Neutrophil (primary cell): Measurements from ENCODE around the gene SMYD3.

Source experiments
- H3K27ac ChIP-seq: fragments of 200-600 bp; sonication (generic); 2 replicates; pipeline ENCODE4 v1.5.1; 2016; ENCODE audit warnings: mild to moderate bottlenecking, moderate library complexity
- H3K27me3 ChIP-seq: fragments of 200-600 bp; sonication (generic); 2 replicates; pipeline ENCODE4 v1.6.0; 2016; ENCODE audit warnings: mild to moderate bottlenecking
- H3K36me3 ChIP-seq: fragments of 200-600 bp; sonication (generic); 2 replicates; pipeline ENCODE4 v1.5.1; 2017
- H3K4me1 ChIP-seq, 2 experiments: fragments of 200-600 bp in 1 of 2; sonication (generic) in 1 of 2; 1 replicate in 1 of 2; 2 replicates in 1 of 2; pipeline versions ENCODE4 v1.5.1 to v1.6.1; 2013 to 2016; ENCODE audit warnings: low read depth in 1 of 2, low read length in 1 of 2, mild to moderate bottlenecking in 1 of 2, moderate library complexity in 1 of 2; ENCODE audit not compliant: control insufficient read depth in 1 of 2, insufficient read depth in 1 of 2
- H3K4me3 ChIP-seq, 2 experiments: fragments of 200-600 bp in 1 of 2; sonication (generic) in 1 of 2; 1 replicate in 1 of 2; 2 replicates in 1 of 2; pipeline ENCODE4 v1.5.1; 2013 to 2016; ENCODE audit warnings: low read depth in 1 of 2, low read length in 1 of 2, mild to moderate bottlenecking in 1 of 2, moderate library complexity in 1 of 2
- H3K9me3 ChIP-seq: fragments of 200-600 bp; sonication (generic); 2 replicates; pipeline ENCODE4 v1.5.1; 2016
- TF ChIP-seq, protein P1 (sequence below): fragments of 200-600 bp; sonication (generic); IDR thresholded peaks from 2 replicates; pipeline ENCODE4 v1.5.1; 2016; ENCODE audit warnings: antibody characterized with exemption

The SMYD3 gene

DNA sequence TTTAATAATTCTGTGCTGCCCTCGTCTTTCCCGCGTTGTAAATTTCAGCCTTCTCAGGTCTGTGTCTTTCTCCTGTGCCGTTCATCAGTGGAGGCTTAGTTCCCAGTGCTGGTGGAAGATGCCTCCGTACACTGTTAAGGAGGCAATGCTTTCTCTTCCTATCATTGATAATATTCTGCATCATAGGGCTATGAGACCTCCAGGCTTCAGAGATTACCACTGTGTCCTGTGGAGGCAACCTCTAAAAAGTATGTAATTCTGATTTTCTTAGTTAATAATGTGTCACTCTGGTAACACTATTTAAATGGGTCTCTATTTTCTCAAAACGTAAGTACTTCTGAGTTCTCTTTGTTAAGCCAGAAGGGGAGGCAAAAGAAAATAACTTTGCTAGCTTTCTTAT lies 538.3 kb downstream of the SMYD3 start:
- Histone ChIP-seq H3K27ac (no peak overlapping the region), H3K36me3 (no peaks in the 10 kb centered on the region), H3K4me3 (no peak overlapping the region), H3K4me1 (no peaks in the 10 kb centered on the region), H3K27me3 (no peaks in the 10 kb centered on the region), H3K9me3 (no peaks in the 10 kb centered on the region)
- TF ChIP-seq, protein P1, sequence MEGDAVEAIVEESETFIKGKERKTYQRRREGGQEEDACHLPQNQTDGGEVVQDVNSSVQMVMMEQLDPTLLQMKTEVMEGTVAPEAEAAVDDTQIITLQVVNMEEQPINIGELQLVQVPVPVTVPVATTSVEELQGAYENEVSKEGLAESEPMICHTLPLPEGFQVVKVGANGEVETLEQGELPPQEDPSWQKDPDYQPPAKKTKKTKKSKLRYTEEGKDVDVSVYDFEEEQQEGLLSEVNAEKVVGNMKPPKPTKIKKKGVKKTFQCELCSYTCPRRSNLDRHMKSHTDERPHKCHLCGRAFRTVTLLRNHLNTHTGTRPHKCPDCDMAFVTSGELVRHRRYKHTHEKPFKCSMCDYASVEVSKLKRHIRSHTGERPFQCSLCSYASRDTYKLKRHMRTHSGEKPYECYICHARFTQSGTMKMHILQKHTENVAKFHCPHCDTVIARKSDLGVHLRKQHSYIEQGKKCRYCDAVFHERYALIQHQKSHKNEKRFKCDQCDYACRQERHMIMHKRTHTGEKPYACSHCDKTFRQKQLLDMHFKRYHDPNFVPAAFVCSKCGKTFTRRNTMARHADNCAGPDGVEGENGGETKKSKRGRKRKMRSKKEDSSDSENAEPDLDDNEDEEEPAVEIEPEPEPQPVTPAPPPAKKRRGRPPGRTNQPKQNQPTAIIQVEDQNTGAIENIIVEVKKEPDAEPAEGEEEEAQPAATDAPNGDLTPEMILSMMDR, result no peak

DNA sequence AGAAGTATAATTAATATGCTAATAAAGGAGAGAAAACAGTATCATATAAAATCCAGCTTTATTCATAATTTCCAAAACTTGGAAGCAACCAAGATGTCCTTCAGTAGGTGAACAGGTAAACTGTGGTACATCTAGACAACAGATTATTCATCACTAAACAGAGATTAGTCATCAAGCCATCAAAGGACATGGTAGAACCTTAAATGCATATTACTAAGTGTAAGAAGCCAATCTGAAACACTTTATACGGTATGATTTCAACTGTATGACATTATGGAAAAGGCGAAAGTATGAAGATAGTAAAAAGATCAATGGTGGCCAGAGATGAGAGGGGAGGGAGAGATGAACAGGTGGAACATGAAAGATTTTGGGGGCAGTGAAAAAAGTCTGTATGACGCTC lies 541.7 kb downstream of the SMYD3 start:
- Histone ChIP-seq H3K4me3 (no peak overlapping the region), H3K4me1 (no peaks in the 10 kb centered on the region), H3K9me3 (no peaks in the 10 kb centered on the region), H3K27me3 (no peaks in the 10 kb centered on the region), H3K27ac (no peak overlapping the region), H3K36me3 (no peaks in the 10 kb centered on the region)
- TF ChIP-seq, protein P1, result no peak

DNA sequence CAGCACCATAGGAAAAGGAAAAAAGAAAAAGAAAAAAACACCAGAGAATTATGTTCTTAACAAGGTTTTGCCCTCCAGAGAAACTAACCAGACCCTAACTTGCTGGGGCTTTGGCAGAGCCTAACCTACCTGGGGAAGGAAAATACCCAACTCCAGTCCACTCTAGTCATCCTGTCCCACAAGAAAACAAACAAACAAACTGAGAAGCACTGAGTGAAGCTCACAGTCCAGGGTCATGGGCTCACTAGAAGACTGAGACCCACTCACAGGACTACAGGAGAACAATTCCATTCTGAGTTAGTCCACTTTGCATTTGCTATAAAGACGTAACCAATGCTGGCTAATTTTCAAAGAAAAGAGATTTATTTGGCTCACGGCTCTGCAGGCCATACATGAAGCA lies 543.4 kb downstream of the SMYD3 start:
- Histone ChIP-seq H3K4me1 (no peaks in the 10 kb centered on the region), H3K27me3 (no peaks in the 10 kb centered on the region), H3K4me3 (no peak overlapping the region), H3K36me3 (no peaks in the 10 kb centered on the region), H3K27ac (no peak overlapping the region), H3K9me3 (no peaks in the 10 kb centered on the region)
- TF ChIP-seq, protein P1, result no peak

DNA sequence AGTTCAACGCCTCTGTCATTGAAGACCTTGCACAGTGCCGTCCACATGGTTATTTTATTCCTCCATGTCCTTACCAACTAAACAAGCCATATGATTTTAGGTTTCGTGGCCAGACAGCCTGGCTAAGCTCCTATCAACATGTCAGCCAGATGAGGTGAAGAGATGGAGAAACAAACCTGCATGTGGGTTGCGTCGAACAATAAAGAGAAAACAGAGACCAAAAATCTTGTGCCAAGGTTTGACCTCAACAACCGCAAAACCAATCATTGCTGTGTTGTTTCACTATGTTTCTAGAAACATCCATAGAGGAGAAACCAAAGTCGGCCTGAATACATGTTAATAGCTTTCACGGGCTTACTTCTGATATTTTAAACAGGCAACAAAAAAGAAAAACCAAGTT lies 544.6 kb downstream of the SMYD3 start:
- Histone ChIP-seq H3K9me3 (no peaks in the 10 kb centered on the region), H3K4me3 (no peak overlapping the region), H3K27ac (no peak overlapping the region), H3K4me1 (no peaks in the 10 kb centered on the region), H3K36me3 (no peaks in the 10 kb centered on the region), H3K27me3 (no peaks in the 10 kb centered on the region)
- TF ChIP-seq, protein P1, result no peak

DNA sequence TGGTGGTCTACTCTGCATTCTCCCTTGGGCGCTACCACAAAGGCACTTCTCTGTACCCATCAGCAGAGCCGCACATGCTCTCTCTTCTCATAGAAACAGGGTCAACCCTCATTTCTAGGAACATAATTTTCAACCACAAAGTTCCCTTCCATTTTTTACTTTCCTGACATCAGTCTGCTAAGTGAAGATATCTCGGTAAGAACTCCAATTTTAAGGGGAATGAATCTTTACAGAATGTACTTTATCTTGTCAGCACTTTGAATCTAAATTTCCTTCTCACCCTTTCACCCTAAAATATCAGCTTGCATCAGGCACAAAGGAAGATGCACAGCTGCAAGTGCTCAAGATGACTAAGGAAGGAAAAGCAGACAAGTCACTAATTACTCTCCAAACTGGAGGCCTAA lies 545.9 kb downstream of the SMYD3 start:
- no peaks in the 10 kb centered on the region for H3K9me3 ChIP-seq
- H3K36me3 ChIP-seq, result no peaks in the 10 kb centered on the region
- H3K27me3 ChIP-seq, result no peaks in the 10 kb centered on the region
- TF ChIP-seq, protein P1, result no peak
- H3K27ac ChIP-seq, result no peak overlapping the region
- H3K4me3 ChIP-seq, result no peak overlapping the region
- H3K4me1 ChIP-seq, result no peaks in the 10 kb centered on the region

DNA sequence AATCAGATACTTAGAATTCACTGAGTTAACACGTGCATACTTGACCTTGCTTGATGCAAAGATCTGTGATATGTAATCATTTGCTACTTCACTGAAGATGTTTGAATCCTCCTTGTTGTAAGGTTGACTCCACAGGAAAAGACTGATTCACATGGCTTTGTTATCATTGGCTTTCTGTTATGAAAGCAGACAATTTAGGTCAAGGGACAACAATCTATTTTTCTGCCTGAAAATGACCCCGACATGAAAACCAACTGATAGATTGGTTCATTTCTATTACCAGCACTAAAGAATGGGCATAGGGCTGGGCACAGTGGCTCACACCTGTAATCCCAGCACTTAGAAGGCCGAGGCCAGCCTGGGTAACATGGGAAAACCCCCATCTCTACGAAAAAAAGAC lies 546.9 kb downstream of the SMYD3 start:
- Histone ChIP-seq H3K27me3 (no peaks in the 10 kb centered on the region), H3K36me3 (no peaks in the 10 kb centered on the region), H3K4me1 (no peaks in the 10 kb centered on the region), H3K27ac (no peak overlapping the region), H3K4me3 (no peak overlapping the region), H3K9me3 (no peaks in the 10 kb centered on the region)
- TF ChIP-seq, protein P1, result no peak
